Activated naive CD4-positive, alpha-beta T cell treated with anti-CD3 and anti-CD28 coated beads for 36 hours (primary cell): Measurements from ENCODE around the gene WDR70. TPM values are rescaled to one million over a fixed set of nuclear protein-coding genes. Genes with fewer than 3 reads are reported as not detected.
"Not testable (repeated sequence)": the region's sequence is repeated elsewhere in the genome, so short reads cannot be mapped to it uniquely, and the experiment has no call there.

Source experiments
- CTCF ChIA-PET: fragments of 350-600 bp; sonication (Branson Sonifier 250); formaldehyde crosslinking; loops from one replicate; lab custom pipeline; 2021; ENCODE audit warnings: antibody characterized with exemption; lab: Charles Lee
- DNase-seq: peaks from one replicate; pipeline ENCODE4 v3.0.0-alpha.2; 2020
- H3K27ac Mint-ChIP-seq: one replicate; pipeline ENCODE4 v1.8.0; 2021; ENCODE audit warnings: mild to moderate bottlenecking, mixed read lengths
- H3K27me3 Mint-ChIP-seq: one replicate; pipeline ENCODE4 v1.8.0; 2021; ENCODE audit warnings: low read depth, mixed read lengths
- H3K36me3 Mint-ChIP-seq: one replicate; pipeline ENCODE4 v1.8.0; 2021; ENCODE audit warnings: low read depth, mixed read lengths
- H3K4me1 Mint-ChIP-seq: one replicate; pipeline ENCODE4 v1.8.0; 2021; ENCODE audit warnings: low read depth, mixed read lengths
- H3K4me3 Mint-ChIP-seq: one replicate; pipeline ENCODE4 v1.8.0; 2021; ENCODE audit warnings: mild to moderate bottlenecking, moderate library complexity, mixed read lengths
- H3K9me3 Mint-ChIP-seq: one replicate; pipeline ENCODE4 v1.8.0; 2021; ENCODE audit warnings: mixed read lengths
- intact Hi-C: fragments of 100-400 bp; cut with micrococcal nuclease; formaldehyde crosslinking; loops from one replicate; pipeline ENCODE4 v1.15.1; 2023
- total RNA-seq, 2 experiments: library from RNA; stranded (reverse); gene quantifications; one replicate each; pipeline ENCODE4 v1.2.3, GENCODE V29; 2021

Gene WDR70
- total RNA-seq, 2 experiments from 2014 or later = 37.4 to 39.0 TPM

DNA sequence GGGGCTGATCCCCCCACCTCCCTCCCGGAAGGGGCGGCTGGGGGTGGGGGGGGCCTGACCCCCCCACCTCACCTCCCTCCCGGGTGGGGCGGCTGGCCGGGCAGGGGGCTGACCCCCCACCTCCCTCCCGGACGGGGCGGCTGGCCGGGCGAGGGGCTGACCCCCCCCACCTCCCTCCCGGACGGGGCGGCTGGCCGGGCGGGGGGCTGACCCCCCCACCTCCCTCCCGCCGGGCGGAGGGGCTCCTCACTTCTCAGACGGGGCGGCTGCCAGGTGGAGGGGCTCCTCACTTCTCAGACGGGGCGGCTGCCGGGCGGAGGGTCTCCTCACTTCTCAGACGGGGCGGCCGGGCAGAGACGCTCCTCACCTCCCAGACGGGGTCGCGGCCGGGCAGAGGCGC, 36.3 kb downstream of the WDR70 start:
- H3K4me3 Mint-ChIP-seq, intact Hi-C loops: not testable (repeated sequence)

GRCh38 chr5:37417347-37417746, 38.2 kb downstream of the WDR70 start:
- CTCF ChIA-PET = no interaction called here
- no peak for DNase-seq
- Mint-ChIP-seq H3K4me3 (no peak overlapping the region), H3K9me3 (no peaks in the 10 kb centered on the region), H3K36me3 (peaks cover 14% of the 10 kb centered on the region), H3K27me3 (no peaks in the 10 kb centered on the region), H3K27ac (no peak overlapping the region), H3K4me1 (no peaks in the 10 kb centered on the region)
- intact Hi-C loops = no loop called here

More for the DNA sequence above, 36.3 kb downstream of the WDR70 start:
- H3K36me3 Mint-ChIP-seq = peaks cover 11% of the 10 kb centered on the region
- H3K4me1 Mint-ChIP-seq, H3K27me3 Mint-ChIP-seq, H3K9me3 Mint-ChIP-seq, CTCF ChIA-PET, H3K27ac Mint-ChIP-seq, DNase-seq: not testable (repeated sequence)

DNA sequence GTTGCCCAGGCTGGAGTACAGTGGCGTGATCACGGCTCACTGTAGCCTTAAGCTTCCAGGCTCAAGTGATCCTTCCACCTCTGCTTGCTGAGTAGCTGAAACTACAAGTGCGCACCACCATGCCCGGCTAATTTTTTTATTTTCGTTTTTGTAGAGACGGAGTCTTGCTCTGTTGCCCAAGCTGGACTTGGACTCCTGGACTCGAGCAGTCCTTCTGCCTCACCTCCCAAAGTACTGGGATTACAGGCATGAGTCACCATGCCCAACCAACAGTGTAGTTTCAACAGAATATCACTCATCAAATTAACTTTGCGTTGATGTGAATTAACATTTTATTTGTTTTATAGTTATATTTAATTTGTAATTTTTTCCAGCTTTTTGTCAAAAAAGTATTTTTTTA, 45.3 kb downstream of the WDR70 start:
- Mint-ChIP-seq H3K36me3 (peaks cover 22% of the 10 kb centered on the region), H3K9me3 (no peaks in the 10 kb centered on the region), H3K4me1 (no peaks in the 10 kb centered on the region), H3K27ac (no peak overlapping the region), H3K4me3 (no peak overlapping the region), H3K27me3 (no peaks in the 10 kb centered on the region)
- intact Hi-C loops = no loop called here
- CTCF ChIA-PET = no interaction called here
- no peak for DNase-seq

GRCh38 chr5:37428044-37428443, 48.9 kb downstream of the WDR70 start:
- CTCF ChIA-PET = interaction anchor here (0.5 to 1.5 kb wide), 2 partner anchors 14 to 49 kb away, joined by 3 to 4 read pairs; partner anchors contain the start of gene WDR70
- Mint-ChIP-seq H3K9me3 (no peaks in the 10 kb centered on the region), H3K4me1 (no peaks in the 10 kb centered on the region), H3K27ac (no peak overlapping the region), H3K4me3 (no peak overlapping the region), H3K27me3 (no peaks in the 10 kb centered on the region), H3K36me3 (peaks cover 19% of the 10 kb centered on the region)
- DNase-seq = no peak
- intact Hi-C loops = no loop called here

DNA sequence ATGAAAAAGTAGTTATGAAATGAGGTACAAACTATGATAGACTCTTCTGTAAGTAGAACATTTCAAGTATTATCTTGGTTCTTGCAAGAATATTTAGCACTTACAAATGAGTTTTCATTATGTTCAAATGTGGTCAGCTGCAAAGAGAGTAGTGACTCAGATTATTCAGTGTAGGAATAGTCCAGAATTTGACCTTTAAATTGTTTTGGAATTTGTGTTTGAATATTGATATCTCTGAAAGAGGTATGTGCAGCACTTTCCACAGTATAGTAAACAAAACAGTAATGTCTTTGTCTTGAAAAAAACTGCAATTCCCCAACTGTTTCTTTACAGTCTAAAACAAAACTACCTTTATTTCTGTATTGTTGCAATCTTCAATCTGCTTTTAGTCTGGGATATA, 56.1 kb downstream of the WDR70 start:
- no peaks in the 10 kb centered on the region for H3K9me3 Mint-ChIP-seq
- no peaks in the 10 kb centered on the region for H3K27me3 Mint-ChIP-seq
- H3K4me1 Mint-ChIP-seq = peaks cover 11% of the 10 kb centered on the region
- CTCF ChIA-PET = interaction anchor here (0.6 to 1.0 kb wide), 2 partner anchors 22 to 119 kb away, joined by 5 read pairs; no protein-coding TSS in a partner anchor
- intact Hi-C loops = no loop called here
- no peak overlapping the region for H3K4me3 Mint-ChIP-seq
- H3K36me3 Mint-ChIP-seq = peaks cover 12% of the 10 kb centered on the region
- no peak for DNase-seq
- H3K27ac Mint-ChIP-seq = no peak overlapping the region

DNA sequence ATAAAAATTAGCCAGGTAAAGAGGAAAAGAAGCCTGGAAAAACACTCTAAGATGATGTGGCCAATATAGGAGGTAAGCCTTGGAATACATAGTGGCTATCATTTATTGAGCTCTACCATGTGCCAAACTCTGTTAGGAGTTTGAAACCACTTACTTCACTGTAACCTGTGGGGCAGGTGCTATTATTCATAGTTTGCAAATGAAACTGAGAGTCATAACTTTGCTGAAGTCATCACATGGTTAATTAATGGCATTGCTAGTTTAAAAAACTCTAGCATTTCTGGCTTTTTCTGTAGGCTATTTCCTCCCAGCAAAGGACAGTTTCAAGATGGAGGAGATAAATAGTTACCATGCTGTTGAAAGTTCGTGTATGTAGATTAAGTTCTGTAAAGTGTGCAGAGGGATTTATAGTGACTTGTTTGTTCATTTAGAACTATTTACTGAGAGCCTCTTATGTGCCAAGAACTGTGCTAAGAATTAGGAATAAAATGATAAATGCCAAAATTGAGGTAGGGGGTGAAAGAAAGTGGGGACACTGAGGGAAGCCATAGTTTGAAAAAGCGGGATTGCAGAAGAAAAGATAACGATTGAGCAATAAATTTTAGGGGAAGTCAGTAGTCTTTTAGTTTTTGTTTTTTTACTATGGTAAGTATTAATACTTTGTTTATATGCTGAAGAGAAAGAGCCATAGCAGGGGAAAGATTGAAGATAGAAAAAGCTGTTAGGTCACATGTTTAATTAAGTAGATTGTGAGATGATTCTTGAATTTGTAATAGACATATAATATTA, 57.2 kb downstream of the WDR70 start:
- H3K27me3 Mint-ChIP-seq = no peaks in the 10 kb centered on the region
- peaks cover 14% of the 10 kb centered on the region for H3K36me3 Mint-ChIP-seq
- CTCF ChIA-PET = interaction anchor here (1.0 kb wide), 1 partner anchor 23 kb away, joined by 5 read pairs; no protein-coding TSS in a partner anchor
- peaks cover 11% of the 10 kb centered on the region for H3K4me1 Mint-ChIP-seq
- no peak for DNase-seq
- no peaks in the 10 kb centered on the region for H3K9me3 Mint-ChIP-seq
- no peak overlapping the region for H3K27ac Mint-ChIP-seq
- intact Hi-C loops = no loop called here
- no peak overlapping the region for H3K4me3 Mint-ChIP-seq

DNA sequence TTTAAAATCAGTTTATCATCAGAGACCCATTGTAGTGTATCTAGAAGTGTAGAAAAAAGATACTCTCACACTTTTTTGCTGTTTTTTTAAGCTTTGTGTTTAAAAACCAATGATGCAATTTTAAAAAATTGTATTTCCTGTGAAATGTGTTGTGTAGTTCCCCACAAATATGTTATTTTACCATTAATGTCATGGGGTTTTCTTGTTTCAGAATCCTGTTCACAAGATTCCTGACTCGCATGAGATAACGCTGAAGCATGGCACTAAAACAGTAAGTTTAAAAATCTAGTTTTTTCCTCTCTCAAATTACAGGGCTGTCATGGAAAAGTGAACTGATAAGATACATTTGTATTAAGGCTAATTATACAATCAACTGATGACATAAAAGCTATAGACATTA, 58.6 kb downstream of the WDR70 start:
- intact Hi-C loops = no loop called here
- no peaks in the 10 kb centered on the region for H3K9me3 Mint-ChIP-seq
- no peaks in the 10 kb centered on the region for H3K27me3 Mint-ChIP-seq
- H3K27ac Mint-ChIP-seq = no peak overlapping the region
- peaks cover 11% of the 10 kb centered on the region for H3K4me1 Mint-ChIP-seq
- peaks cover 14% of the 10 kb centered on the region for H3K36me3 Mint-ChIP-seq
- DNase-seq = no peak
- H3K4me3 Mint-ChIP-seq = no peak overlapping the region
- CTCF ChIA-PET = no interaction called here

- H3K4me1 Mint-ChIP-seq, intact Hi-C loops, H3K4me3 Mint-ChIP-seq, H3K27me3 Mint-ChIP-seq, H3K27ac Mint-ChIP-seq, DNase-seq, CTCF ChIA-PET: not testable (repeated sequence)
- peaks cover 52% of the 10 kb centered on the region for H3K36me3 Mint-ChIP-seq
- H3K9me3 Mint-ChIP-seq = peaks cover 12% of the 10 kb centered on the region
Measured at GRCh38 chr5:37445783-37446182, 66.7 kb downstream of the WDR70 start.

DNA sequence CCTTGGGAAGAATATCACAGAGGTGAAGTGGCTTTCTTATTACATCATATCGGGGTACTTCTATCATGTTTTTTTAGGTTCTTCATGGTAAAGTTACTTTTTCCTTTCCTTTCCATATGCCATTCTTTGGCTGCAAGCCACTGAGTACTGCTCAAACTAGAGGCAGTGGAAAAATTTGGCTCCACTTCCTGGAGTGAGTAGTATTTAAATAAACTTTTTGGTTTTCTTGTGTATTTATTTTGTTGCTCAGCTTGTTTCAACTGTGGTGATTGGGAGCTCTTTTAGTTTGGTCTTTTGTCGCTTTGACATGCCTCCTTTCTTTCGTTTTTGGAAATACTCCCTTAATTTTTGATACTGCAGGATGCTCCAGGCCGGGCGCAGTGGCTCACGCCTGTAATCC, 69.8 kb downstream of the WDR70 start:
- Mint-ChIP-seq H3K4me1 (peaks cover 5% of the 10 kb centered on the region), H3K4me3 (no peak overlapping the region), H3K27me3 (no peaks in the 10 kb centered on the region), H3K27ac (no peak overlapping the region), H3K36me3 (peaks cover 70% of the 10 kb centered on the region), H3K9me3 (peaks cover 25% of the 10 kb centered on the region)
- DNase-seq = no peak
- intact Hi-C loops = no loop called here
- CTCF ChIA-PET = no interaction called here

GRCh38 chr5:37451991-37452390, 72.9 kb downstream of the WDR70 start:
- H3K27me3 Mint-ChIP-seq, H3K27ac Mint-ChIP-seq, CTCF ChIA-PET, DNase-seq, H3K4me3 Mint-ChIP-seq: not testable (repeated sequence)
- intact Hi-C loops = loop anchor here (10.0 kb wide), 1 partner anchor 567 kb away; no protein-coding TSS in a partner anchor
- peaks cover 23% of the 10 kb centered on the region for H3K9me3 Mint-ChIP-seq
- H3K4me1 Mint-ChIP-seq = peaks cover 12% of the 10 kb centered on the region
- peaks cover 47% of the 10 kb centered on the region for H3K36me3 Mint-ChIP-seq

GRCh38 chr5:37453252-37453651, 74.1 kb downstream of the WDR70 start:
- H3K27me3 Mint-ChIP-seq, H3K4me3 Mint-ChIP-seq, CTCF ChIA-PET, DNase-seq, H3K27ac Mint-ChIP-seq: not testable (repeated sequence)
- Mint-ChIP-seq H3K9me3 (peaks cover 15% of the 10 kb centered on the region), H3K4me1 (peaks cover 12% of the 10 kb centered on the region), H3K36me3 (peaks cover 44% of the 10 kb centered on the region)
- intact Hi-C loops = loop anchor here (10.0 kb wide), 1 partner anchor 568 kb away; no protein-coding TSS in a partner anchor

DNA sequence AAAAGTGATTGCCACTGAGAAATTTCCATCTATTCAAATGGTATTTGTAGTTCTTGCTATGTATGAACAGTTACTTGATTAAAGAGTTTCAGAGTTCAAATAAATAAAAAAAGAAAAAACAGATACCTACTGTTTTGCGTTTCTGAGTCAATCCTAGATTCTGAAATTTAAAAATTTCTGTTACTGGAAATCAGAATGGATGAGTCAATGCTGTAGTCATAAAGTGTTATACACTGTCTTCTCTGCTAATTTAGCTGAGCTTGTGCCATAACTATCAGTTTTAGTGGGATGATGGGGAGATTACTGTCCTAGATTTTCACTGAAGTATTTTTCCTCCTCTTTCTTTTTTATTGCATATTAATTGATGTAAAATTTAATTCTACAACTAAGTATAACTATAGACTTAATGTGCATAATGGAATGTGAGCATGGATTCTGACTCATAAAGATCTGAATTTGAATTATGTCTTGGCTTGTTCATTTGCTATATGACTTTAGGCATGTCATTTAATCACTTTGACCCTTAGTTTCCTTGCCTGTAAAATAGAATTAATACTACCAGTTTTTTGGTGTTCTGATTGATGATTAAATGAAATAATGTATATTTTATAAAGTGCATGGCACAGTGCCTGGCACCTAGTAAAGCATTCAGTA, 75.4 kb downstream of the WDR70 start:
- H3K27ac Mint-ChIP-seq, H3K27me3 Mint-ChIP-seq, H3K4me3 Mint-ChIP-seq, CTCF ChIA-PET, DNase-seq: not testable (repeated sequence)
- Mint-ChIP-seq H3K4me1 (peaks cover 12% of the 10 kb centered on the region), H3K9me3 (peaks cover 14% of the 10 kb centered on the region), H3K36me3 (peaks cover 39% of the 10 kb centered on the region)
- intact Hi-C loops = loop anchor here (1.0 to 10.0 kb wide), 3 partner anchors 269 to 570 kb away; no protein-coding TSS in a partner anchor
